WTC11 (cell line): ENCODE results near the gene GPRC5B. TPM values are rescaled to one million over a fixed set of nuclear protein-coding genes. Genes with fewer than 3 reads are reported as not detected.

Experiments used
- ATAC-seq: fragments of 200-7000 bp; cut with Tn5 transposase; 2 replicates; pipeline ENCODE4 v1.10.0; 2021; ENCODE audit warnings: mild to moderate bottlenecking, moderate library complexity
- CTCF ChIA-PET: fragments of 300-600 bp; sonication (Branson Sonifier 250); formaldehyde crosslinking; loops from one replicate; lab custom pipeline; 2021; ENCODE audit warnings: antibody characterized with exemption; lab: Charles Lee
- POLR2A ChIA-PET: fragments of 350-600 bp; sonication (Branson Sonifier 250); formaldehyde crosslinking; loops from one replicate; lab custom pipeline; 2021; ENCODE audit warnings: antibody characterized with exemption; lab: Charles Lee
- DNase-seq: peaks from one replicate; pipeline ENCODE4 v3.0.0; 2021; ENCODE audit warnings: low spot score
- H3K27ac Mint-ChIP-seq: 2 replicates; pipeline ENCODE4 v1.8.0; 2021; ENCODE audit warnings: mixed read lengths
- H3K27me3 Mint-ChIP-seq: 2 replicates; pipeline ENCODE4 v1.8.0; 2021; ENCODE audit warnings: low read depth, mild to moderate bottlenecking, moderate library complexity, mixed read lengths
- H3K36me3 Mint-ChIP-seq: 2 replicates; pipeline ENCODE4 v1.8.0; 2021; ENCODE audit warnings: mixed read lengths
- H3K4me1 Mint-ChIP-seq: 2 replicates; pipeline ENCODE4 v1.8.0; 2022; ENCODE audit warnings: mixed read lengths
- H3K4me3 Mint-ChIP-seq: 2 replicates; pipeline ENCODE4 v1.8.0; 2021; ENCODE audit warnings: mild to moderate bottlenecking, moderate library complexity, mixed read lengths
- H3K9me3 Mint-ChIP-seq: 2 replicates; pipeline ENCODE4 v1.8.0; 2021; ENCODE audit warnings: mixed read lengths
- FOXK1 ChIP-seq: sonication (generic); formaldehyde crosslinking; IDR thresholded peaks from 2 replicates; pipeline ENCODE4 v1.8.0; 2022; ENCODE audit warnings: mild to moderate bottlenecking, moderate library complexity, missing genetic modification reagents
- MXD4 ChIP-seq: fragments of 250-450 bp; sonication (Bioruptor Pico); IDR thresholded peaks from 2 replicates; pipeline ENCODE4 v1.8.0; 2021; ENCODE audit warnings: mild to moderate bottlenecking, moderate library complexity, borderline replicate concordance
- MYBL2 ChIP-seq: sonication (generic); formaldehyde crosslinking; IDR thresholded peaks from 2 replicates; pipeline ENCODE4 v1.8.1; 2023; ENCODE audit warnings: mild to moderate bottlenecking, moderate library complexity, missing genetic modification reagents
- NFE2L1 ChIP-seq: sonication (generic); formaldehyde crosslinking; IDR thresholded peaks from 2 replicates; pipeline ENCODE4 v1.8.1; 2023; ENCODE audit warnings: missing genetic modification reagents
- RELA ChIP-seq: sonication (generic); formaldehyde crosslinking; IDR thresholded peaks from 2 replicates; pipeline ENCODE4 v1.8.1; 2022; ENCODE audit warnings: missing genetic modification reagents, mild to moderate bottlenecking, borderline replicate concordance
- TEAD1 ChIP-seq: sonication (generic); formaldehyde crosslinking; IDR thresholded peaks from 2 replicates; pipeline ENCODE4 v1.8.0; 2022; ENCODE audit warnings: mild to moderate bottlenecking, missing genetic modification reagents
- ZNF121 ChIP-seq: sonication (generic); formaldehyde crosslinking; IDR thresholded peaks from 2 replicates; pipeline ENCODE4 v1.8.0; 2023; ENCODE audit warnings: missing genetic modification reagents
- ZNF219 ChIP-seq: sonication (generic); formaldehyde crosslinking; IDR thresholded peaks from 2 replicates; pipeline ENCODE4 v1.8.0; 2023; ENCODE audit warnings: missing genetic modification reagents, mild to moderate bottlenecking, borderline replicate concordance
- total RNA-seq: library from RNA; stranded (reverse); gene quantifications from 3 replicates; pipeline ENCODE4 v1.2.3, GENCODE V29; 2021
- TF ChIP-seq, protein P1 (sequence below): sonication (generic); formaldehyde crosslinking; IDR thresholded peaks from 2 replicates; pipeline ENCODE4 v1.8.1; 2023; ENCODE audit warnings: mild to moderate bottlenecking, missing genetic modification reagents
- TF ChIP-seq, protein P2 (sequence below): sonication (generic); formaldehyde crosslinking; IDR thresholded peaks from 2 replicates; pipeline ENCODE4 v1.8.0; 2022; ENCODE audit warnings: mild to moderate bottlenecking, missing genetic modification reagents
- TF ChIP-seq, protein P3 (sequence below): sonication (generic); formaldehyde crosslinking; IDR thresholded peaks from 2 replicates; pipeline ENCODE4 v1.8.1; 2023; ENCODE audit warnings: mild to moderate bottlenecking, missing genetic modification reagents
- TF ChIP-seq, protein P4 (sequence below): fragments of 250-450 bp; sonication (Bioruptor Pico); conservative IDR thresholded peaks from 2 replicates; pipeline ENCODE4 v1.9.0; 2021; ENCODE audit warnings: mild to moderate bottlenecking
- TF ChIP-seq, protein P5 (sequence below): sonication (generic); formaldehyde crosslinking; IDR thresholded peaks from 2 replicates; pipeline ENCODE4 v1.8.1; 2022; ENCODE audit warnings: missing genetic modification reagents, borderline replicate concordance

GPRC5B gene
- total RNA-seq, 1 experiment from 2014 or later: 104 TPM

DNA sequence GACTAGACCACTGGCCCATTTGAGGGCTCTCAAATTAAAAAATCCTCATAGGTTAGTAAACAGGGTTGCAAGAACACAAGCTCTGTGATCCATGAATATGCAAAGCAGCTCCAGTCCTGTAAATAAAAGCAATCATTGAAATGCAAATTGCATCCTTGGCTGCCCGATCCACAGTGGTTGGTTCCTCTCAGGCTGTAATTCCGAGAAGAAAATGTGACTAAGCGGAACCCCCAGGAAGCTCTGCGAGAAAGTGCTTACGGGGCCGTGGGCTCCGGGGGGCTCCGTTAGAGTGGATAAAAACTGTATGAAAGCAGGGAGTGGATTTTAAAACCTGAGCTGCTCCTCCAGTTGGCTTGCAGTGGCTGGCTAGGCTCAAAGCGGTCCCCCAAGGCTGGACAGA lies 2.5 kb downstream of the GPRC5B start:
- Mint-ChIP-seq H3K27me3 (peaks cover 19% of the 10 kb centered on the region), H3K9me3 (no peaks in the 10 kb centered on the region), H3K27ac (peak overlapping the region; percentile 97), H3K4me1 (peaks cover 64% of the 10 kb centered on the region), H3K4me3 (peak overlapping the region; percentile 81), H3K36me3 (peaks cover 17% of the 10 kb centered on the region)
- TF ChIP-seq MXD4 (CRISPR knock-in tag) (no peak), MYBL2 (CRISPR knock-in tag) (no peak), TEAD1 (CRISPR knock-in tag) (peak; percentile 56; the same call in 1 of the 2 replicates), NFE2L1 (no peak), FOXK1 (CRISPR knock-in tag) (peak; percentile 63; the same call in 1 of the 2 replicates)
- TF ChIP-seq, protein P1, sequence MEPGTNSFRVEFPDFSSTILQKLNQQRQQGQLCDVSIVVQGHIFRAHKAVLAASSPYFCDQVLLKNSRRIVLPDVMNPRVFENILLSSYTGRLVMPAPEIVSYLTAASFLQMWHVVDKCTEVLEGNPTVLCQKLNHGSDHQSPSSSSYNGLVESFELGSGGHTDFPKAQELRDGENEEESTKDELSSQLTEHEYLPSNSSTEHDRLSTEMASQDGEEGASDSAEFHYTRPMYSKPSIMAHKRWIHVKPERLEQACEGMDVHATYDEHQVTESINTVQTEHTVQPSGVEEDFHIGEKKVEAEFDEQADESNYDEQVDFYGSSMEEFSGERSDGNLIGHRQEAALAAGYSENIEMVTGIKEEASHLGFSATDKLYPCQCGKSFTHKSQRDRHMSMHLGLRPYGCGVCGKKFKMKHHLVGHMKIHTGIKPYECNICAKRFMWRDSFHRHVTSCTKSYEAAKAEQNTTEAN: no peak
- TF ChIP-seq, protein P2, sequence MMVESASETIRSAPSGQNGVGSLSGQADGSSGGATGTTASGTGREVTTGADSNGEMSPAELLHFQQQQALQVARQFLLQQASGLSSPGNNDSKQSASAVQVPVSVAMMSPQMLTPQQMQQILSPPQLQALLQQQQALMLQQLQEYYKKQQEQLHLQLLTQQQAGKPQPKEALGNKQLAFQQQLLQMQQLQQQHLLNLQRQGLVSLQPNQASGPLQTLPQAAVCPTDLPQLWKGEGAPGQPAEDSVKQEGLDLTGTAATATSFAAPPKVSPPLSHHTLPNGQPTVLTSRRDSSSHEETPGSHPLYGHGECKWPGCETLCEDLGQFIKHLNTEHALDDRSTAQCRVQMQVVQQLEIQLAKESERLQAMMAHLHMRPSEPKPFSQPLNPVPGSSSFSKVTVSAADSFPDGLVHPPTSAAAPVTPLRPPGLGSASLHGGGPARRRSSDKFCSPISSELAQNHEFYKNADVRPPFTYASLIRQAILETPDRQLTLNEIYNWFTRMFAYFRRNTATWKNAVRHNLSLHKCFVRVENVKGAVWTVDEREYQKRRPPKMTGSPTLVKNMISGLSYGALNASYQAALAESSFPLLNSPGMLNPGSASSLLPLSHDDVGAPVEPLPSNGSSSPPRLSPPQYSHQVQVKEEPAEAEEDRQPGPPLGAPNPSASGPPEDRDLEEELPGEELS (CRISPR knock-in tag): peak; percentile 64; the same call in 1 of the 2 replicates
- CTCF ChIA-PET: interaction anchor here (0.7 to 1.8 kb wide), 15 partner anchors 14 to 501 kb away, joined by 3 to 9 read pairs (median 4); partner anchors contain the start of genes IQCK, KNOP1 and VPS35L
- POLR2A ChIA-PET: interaction anchor here (0.9 to 1.7 kb wide), 8 partner anchors 20 to 326 kb away, joined by 3 to 14 read pairs (median 4); partner anchors contain the start of genes IQCK, KNOP1 and VPS35L
- ATAC-seq (peak; percentile 24), DNase-seq (peak; percentile 48)

DNA sequence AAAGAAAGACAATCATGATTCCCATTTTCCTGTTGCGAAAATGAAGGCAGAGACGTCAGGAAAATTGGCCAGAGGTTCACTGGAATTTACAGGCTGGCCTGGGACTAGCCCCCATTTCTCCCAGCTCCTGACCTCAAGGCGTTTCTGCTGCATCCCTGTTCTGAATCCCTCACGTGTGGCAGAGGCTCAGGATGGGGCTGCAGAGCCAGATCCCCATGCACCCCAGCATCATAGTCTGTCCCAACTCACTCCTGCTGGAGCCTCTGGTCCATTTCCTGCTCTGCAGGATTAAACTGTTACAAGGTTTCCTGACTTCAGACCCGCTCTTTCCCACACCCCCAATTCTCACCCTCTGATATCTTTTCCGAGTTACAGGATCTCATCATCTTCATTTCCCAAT lies 2.9 kb downstream of the GPRC5B start:
- TF ChIP-seq RELA (CRISPR knock-in tag): no peak
- no peak for TF ChIP-seq ZNF219
- TF ChIP-seq, protein P3, sequence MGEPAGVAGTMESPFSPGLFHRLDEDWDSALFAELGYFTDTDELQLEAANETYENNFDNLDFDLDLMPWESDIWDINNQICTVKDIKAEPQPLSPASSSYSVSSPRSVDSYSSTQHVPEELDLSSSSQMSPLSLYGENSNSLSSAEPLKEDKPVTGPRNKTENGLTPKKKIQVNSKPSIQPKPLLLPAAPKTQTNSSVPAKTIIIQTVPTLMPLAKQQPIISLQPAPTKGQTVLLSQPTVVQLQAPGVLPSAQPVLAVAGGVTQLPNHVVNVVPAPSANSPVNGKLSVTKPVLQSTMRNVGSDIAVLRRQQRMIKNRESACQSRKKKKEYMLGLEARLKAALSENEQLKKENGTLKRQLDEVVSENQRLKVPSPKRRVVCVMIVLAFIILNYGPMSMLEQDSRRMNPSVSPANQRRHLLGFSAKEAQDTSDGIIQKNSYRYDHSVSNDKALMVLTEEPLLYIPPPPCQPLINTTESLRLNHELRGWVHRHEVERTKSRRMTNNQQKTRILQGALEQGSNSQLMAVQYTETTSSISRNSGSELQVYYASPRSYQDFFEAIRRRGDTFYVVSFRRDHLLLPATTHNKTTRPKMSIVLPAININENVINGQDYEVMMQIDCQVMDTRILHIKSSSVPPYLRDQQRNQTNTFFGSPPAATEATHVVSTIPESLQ (CRISPR knock-in tag): no peak
- TF ChIP-seq, protein P4, sequence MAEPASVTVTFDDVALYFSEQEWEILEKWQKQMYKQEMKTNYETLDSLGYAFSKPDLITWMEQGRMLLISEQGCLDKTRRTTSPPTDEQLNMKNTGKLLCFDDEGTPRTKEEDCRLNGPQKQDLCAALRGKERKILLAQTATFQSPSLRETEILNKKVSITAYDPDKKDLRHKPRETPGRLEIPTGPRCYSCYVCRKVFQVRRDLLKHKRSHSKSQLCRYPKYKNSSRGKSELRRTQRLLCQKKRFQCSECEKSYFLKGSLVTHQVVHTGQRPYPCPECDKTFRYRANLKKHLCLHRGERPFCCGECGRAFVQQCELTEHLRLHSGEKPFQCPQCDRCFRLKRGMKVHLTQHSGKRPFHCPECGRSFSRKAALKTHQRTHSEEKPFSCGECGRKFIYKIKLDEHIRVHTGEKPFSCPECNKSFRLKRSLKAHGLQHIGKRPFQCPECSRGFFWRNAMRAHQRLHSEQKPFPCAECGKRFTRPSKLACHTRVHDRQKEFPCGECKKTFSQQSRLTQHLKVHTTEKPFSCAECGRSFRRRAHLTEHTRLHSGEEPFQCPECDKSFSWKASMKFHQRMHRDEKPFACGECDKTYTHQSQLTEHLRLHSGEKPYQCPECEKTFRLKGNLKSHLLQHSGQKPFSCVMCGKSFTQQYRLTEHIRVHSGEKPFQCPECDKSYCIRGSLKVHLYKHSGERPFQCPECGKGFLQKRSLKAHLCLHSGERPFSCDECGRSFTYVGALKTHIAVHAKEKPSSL (CRISPR knock-in tag): no peak
- TF ChIP-seq, protein P5, sequence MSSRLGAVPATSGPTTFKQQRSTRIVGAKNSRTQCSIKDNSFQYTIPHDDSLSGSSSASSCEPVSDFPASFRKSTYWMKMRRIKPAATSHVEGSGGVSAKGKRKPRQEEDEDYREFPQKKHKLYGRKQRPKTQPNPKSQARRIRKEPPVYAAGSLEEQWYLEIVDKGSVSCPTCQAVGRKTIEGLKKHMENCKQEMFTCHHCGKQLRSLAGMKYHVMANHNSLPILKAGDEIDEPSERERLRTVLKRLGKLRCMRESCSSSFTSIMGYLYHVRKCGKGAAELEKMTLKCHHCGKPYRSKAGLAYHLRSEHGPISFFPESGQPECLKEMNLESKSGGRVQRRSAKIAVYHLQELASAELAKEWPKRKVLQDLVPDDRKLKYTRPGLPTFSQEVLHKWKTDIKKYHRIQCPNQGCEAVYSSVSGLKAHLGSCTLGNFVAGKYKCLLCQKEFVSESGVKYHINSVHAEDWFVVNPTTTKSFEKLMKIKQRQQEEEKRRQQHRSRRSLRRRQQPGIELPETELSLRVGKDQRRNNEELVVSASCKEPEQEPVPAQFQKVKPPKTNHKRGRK (CRISPR knock-in tag): no peak
- peak; percentile 100 for TF ChIP-seq ZNF121
- Mint-ChIP-seq H3K9me3 (no peaks in the 10 kb centered on the region), H3K27me3 (peaks cover 19% of the 10 kb centered on the region), H3K27ac (peak overlapping the region; percentile 97), H3K36me3 (peaks cover 21% of the 10 kb centered on the region), H3K4me3 (peak overlapping the region; percentile 81), H3K4me1 (peaks cover 69% of the 10 kb centered on the region)
- DNase-seq (no peak), ATAC-seq (peak; percentile 4)
- ChIA-PET CTCF (interaction anchor here (0.8 to 1.8 kb wide), 13 partner anchors 13 to 327 kb away, joined by 3 to 9 read pairs (median 5); partner anchors contain the start of genes IQCK, KNOP1 and VPS35L), POLR2A (interaction anchor here (0.9 to 1.7 kb wide), 8 partner anchors 20 to 326 kb away, joined by 3 to 14 read pairs (median 4); partner anchors contain the start of genes IQCK, KNOP1 and VPS35L)
